ENCODE results near the gene AMOTL2. TPM values are rescaled to one million over a fixed set of nuclear protein-coding genes. Genes with fewer than 3 reads are reported as not detected.

AMOTL2 gene
- total RNA-seq = 141 and 175 TPM in 2 replicates

GRCh38 chr3:134374105-134374790 is at the start of gene AMOTL2:
Gene AMOTL2, minus strand, starts transcription at chr3:134374447. Its CDS starts 3,014 bp downstream, at chr3:134371433.

Small RNA genes within 50 kb of the gene (small RNA-seq; reads per million reads assigned to genes)
- gene HMGN1P9 (not detected), gene MIR6827 (not detected)

Other genes starting within 250 kb of the AMOTL2 start
- 90.6 and 91.8 TPM in 2 replicates for gene RYK, start 123.6 kb downstream of the AMOTL2 start, total RNA-seq
- 66.4 and 67.6 TPM in 2 replicates for gene ANAPC13, start 111.5 kb upstream of the AMOTL2 start, total RNA-seq
- 13.1 and 16.5 TPM in 2 replicates for gene CEP63, start 111.6 kb upstream of the AMOTL2 start, total RNA-seq

All from vein endothelial cell (primary cell).